Muscle layer of colon (tissue), 2 donors: Measurements from ENCODE around the gene APCDD1L.

ENCODE experiments used
- H3K27ac ChIP-seq: one replicate; pipeline ENCODE4 v1.7.0; 2013; ENCODE audit warnings: low read depth, mild to moderate bottlenecking, low read length, moderate library complexity
- H3K27me3 ChIP-seq, 2 donors: one replicate each; pipeline ENCODE4 v1.7.0; 2013; ENCODE audit warnings: low read length in 2 of 2, mild to moderate bottlenecking in 2 of 2; ENCODE audit not compliant: insufficient read depth in 2 of 2, control insufficient read depth in 1 of 2
- H3K36me3 ChIP-seq: one replicate; pipeline ENCODE4 v1.7.0; 2013; ENCODE audit warnings: mild to moderate bottlenecking, low read length; ENCODE audit not compliant: insufficient read depth
- H3K4me1 ChIP-seq: one replicate; pipeline ENCODE4 v1.7.0; 2013; ENCODE audit warnings: mild to moderate bottlenecking, low read length; ENCODE audit not compliant: insufficient read depth
- H3K4me3 ChIP-seq, 2 donors: one replicate each; pipeline ENCODE4 v1.7.0; 2013; ENCODE audit warnings: low read length in 2 of 2, low read depth in 1 of 2, mild to moderate bottlenecking in 1 of 2, moderate library complexity in 1 of 2
- H3K9ac ChIP-seq: one replicate; pipeline ENCODE4 v1.7.0; 2013; ENCODE audit warnings: low read length
- H3K9me3 ChIP-seq: one replicate; pipeline ENCODE4 v1.7.0; 2013; ENCODE audit warnings: mild to moderate bottlenecking, low read length
- donor health status: abdominal sarcoma.
- donor health status: Adenocarcinoma of cecum.

APCDD1L gene

DNA sequence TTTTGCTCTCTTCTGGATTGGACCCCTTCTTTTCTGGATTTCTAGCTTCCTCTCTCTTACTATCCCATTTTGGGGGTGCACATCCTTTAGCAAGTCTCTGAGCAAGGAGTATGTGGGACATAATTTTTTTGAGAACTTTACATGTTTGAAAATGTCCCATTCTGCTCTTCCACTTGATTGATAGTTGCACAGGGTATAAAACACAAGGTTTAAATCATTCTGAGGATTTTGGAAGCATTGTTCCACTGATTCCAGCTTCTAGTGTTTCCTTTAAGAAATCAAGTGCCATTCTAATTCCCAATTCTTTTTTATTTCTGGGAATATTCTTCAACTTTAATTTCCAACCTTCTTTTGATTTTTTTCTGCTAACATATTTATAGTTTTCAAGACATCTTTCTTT is 60.7 kb downstream of the APCDD1L start:
- no peaks in the 10 kb centered on the region for H3K9me3 ChIP-seq
- H3K27me3 ChIP-seq, result no peaks in the 10 kb centered on the region
- no peaks in the 10 kb centered on the region for H3K36me3 ChIP-seq

DNA sequence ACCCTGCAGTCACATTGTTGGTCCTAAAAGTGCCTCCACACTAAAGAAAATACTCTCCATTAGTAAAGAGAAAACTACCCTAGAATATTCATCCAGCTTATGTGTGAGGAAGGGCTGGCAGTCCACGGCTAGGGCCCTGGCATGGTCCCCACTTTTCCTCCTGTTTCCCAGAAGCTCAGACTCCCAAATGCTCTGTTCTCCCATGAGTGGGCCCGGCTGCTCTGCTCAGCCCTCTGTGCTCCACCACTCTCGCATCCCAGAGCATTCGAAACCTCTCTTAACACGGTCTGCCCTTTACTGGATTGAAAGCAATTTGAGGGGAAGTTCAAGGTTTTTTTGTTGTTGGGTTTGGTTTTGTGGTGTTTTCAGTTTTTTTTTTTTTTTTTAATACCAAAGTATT is 61.8 kb downstream of the APCDD1L start:
- Histone ChIP-seq H3K36me3 (no peaks in the 10 kb centered on the region), H3K9me3 (no peaks in the 10 kb centered on the region), H3K27me3 (no peaks in the 10 kb centered on the region), H3K9ac (no peak overlapping the region), H3K4me3 (no peak overlapping the region), H3K27ac (no peak overlapping the region), H3K4me1 (peaks cover 23% of the 10 kb centered on the region)

More for the DNA sequence above, 60.7 kb downstream of the APCDD1L start:
- H3K9ac ChIP-seq, result no peak overlapping the region
- peaks cover 17% of the 10 kb centered on the region for H3K4me1 ChIP-seq
- H3K4me3 ChIP-seq, result no peak overlapping the region
- H3K27ac ChIP-seq, result no peak overlapping the region

DNA sequence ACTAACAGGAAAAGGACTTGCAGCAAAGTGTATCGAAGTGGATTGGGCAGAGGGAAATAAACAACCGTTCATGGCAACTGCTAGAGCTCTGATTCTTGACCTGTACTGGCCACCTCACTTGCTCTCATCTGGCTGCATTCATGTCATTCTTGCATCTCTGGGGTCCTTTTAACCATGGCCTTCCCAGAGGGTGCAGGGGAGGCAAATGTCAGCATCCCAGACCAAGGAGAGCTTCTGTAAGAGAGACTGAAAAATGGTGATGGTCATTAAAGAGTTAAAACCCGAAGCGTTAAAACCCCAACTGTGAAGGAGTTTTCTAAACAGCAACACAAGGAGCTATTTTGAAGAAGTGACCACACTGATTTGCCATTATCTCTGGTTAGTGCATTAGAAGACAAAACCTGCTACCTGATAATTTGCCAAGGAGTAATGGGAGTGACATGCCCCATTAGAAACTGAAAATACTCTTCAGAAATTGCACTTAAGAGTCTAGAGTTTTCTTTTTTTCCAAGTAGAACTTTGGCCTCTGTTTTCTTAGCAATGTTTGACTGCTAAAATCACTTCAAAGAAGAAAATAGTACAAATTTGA is 62.4 kb downstream of the APCDD1L start:
- Histone ChIP-seq H3K27me3 (no peaks in the 10 kb centered on the region), H3K27ac (no peak overlapping the region), H3K9ac (no peak overlapping the region), H3K4me3 (no peak overlapping the region), H3K4me1 (peaks cover 28% of the 10 kb centered on the region), H3K36me3 (no peaks in the 10 kb centered on the region), H3K9me3 (no peaks in the 10 kb centered on the region)

DNA sequence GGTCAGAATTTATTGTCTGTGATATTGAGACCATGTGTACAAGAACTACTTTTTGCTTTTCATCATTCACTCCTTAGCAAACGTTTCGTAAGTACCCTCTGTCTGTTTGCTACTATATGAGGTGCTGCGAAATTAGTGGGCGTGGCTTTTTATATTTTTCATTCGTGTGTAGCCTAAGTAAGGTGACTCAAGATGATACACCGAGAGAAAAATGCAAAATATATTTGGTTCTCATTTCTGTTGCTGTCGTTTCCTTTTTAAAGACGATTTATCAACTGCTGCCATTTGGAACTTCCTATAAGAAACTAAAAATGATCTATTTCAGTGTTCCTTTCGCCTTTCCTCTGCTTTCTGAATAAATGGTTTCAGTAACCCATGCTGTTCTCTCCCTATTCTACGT is 64.9 kb downstream of the APCDD1L start:
- H3K27ac ChIP-seq, result peak overlapping the region; percentile 19
- peaks cover 40% of the 10 kb centered on the region for H3K4me1 ChIP-seq
- no peak overlapping the region for H3K4me3 ChIP-seq
- H3K36me3 ChIP-seq, result peaks cover 8% of the 10 kb centered on the region
- H3K27me3 ChIP-seq, result no peaks in the 10 kb centered on the region
- no peak overlapping the region for H3K9ac ChIP-seq
- no peaks in the 10 kb centered on the region for H3K9me3 ChIP-seq

DNA sequence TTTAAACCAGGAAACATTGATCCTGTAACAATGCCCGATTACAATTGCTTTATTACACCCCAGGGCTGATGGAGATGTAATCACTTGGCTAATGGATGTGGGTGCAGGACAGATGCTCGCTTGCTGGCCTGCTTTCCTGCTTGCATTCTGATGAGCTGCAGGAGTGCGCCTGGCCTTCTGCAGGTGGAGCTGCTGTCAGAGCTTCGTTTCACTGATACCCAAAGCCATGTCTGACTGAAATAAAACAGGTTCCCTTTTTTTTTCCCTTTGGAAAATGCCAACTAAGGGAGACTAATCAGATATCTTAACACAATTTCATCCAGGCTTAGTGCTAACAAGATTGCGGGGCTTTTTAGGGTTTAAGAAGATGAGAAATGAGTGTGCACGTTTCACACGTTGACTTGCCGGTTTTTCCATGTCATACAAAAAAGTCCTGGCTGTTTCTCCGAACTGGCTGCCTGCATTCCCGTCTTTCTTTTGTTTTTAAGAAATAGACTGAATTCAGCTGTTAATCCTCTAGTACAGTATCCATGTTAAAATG is 65.4 kb downstream of the APCDD1L start:
- peak overlapping the region; percentile 12 for H3K27ac ChIP-seq
- H3K9ac ChIP-seq, result no peak overlapping the region
- H3K27me3 ChIP-seq, result no peaks in the 10 kb centered on the region
- no peak overlapping the region for H3K4me3 ChIP-seq
- H3K36me3 ChIP-seq, result peaks cover 12% of the 10 kb centered on the region
- peaks cover 40% of the 10 kb centered on the region for H3K4me1 ChIP-seq
- H3K9me3 ChIP-seq, result no peaks in the 10 kb centered on the region

DNA sequence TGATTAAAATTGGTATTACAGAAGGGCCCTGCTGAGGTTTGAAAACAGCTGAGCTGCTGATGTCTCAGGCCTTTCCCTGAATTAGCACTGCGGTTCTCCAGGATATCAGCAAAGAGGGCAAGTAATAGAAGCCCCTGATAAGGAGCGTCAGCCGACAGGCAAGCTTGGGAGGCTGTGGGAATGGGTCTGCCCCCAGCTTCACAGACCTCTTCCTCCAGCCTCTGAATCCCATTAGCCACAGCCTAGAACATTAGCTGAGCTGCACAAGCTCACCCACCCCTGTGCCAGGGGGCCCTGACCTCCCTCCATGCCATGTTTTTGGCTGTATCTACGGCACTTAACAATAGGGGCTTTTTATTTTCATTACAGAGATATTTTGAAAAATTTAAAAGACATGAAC is 66.2 kb downstream of the APCDD1L start:
- Histone ChIP-seq H3K36me3 (peaks cover 19% of the 10 kb centered on the region), H3K27me3 (no peaks in the 10 kb centered on the region), H3K4me1 (peaks cover 40% of the 10 kb centered on the region), H3K27ac (peak overlapping the region; percentile 54), H3K9me3 (no peaks in the 10 kb centered on the region), H3K9ac (no peak overlapping the region), H3K4me3 (no peak overlapping the region)

DNA sequence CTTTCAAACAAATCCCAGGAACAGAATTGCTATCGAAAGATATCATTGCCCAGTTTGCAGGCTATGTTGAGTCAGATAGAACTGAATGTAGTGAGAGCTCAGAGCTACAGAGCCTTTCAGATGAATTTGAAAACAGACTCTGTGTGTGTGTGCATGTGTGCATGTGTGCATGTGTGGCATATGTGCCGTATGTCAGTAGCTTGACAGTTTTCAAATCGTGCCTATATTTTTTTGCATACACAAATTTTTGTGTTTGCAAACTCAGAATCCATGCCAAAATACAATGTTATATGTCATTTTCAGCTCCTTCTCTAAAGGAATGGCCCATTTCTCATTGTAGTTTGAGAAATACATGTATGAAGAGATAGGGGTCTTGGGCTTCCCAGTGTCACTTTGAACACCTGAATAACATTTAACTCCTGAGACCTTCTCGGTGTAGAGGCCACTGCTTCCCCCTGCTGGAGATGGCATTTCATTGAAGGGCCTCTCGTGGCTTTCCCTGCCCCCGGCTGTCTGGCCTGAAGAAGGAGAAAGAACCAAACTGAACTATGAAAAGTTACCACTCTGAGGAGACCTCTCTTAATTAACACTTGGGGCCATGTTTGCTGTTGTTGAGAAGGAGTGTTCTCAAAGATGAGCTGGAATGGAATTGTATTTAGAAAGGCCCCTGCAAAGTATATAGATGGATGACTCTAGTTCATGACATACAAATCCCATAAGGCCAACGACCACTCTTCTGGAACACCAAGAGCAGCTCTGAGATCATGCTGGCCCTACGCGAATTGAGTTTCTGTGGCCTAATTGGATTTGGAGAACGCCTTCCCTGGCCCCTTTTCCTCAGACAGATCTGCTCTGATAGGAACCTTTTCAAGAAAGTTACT is 67.4 kb downstream of the APCDD1L start:
- H3K4me1 ChIP-seq, result peaks cover 40% of the 10 kb centered on the region
- no peak overlapping the region for H3K27ac ChIP-seq
- H3K4me3 ChIP-seq, result no peak overlapping the region
- H3K9ac ChIP-seq, result no peak overlapping the region
- H3K27me3 ChIP-seq, result no peaks in the 10 kb centered on the region
- H3K9me3 ChIP-seq, result no peaks in the 10 kb centered on the region
- peaks cover 23% of the 10 kb centered on the region for H3K36me3 ChIP-seq

DNA sequence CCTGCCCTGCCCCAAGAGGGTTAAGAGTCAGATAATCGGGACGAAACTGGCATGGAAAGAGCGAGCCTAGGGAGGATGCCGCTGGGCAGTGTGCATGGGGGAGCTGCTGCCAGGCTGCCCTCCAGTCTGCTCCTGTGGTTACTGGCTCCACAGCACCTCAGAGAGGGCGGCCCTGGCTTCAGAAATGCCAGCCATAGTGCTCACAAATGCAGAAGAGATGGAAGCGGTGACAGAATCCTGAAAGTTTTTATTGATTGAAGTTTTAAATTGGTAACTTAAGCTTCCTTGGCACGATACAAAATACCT is 68.3 kb downstream of the APCDD1L start:
- Histone ChIP-seq H3K36me3 (peaks cover 26% of the 10 kb centered on the region), H3K4me1 (peaks cover 40% of the 10 kb centered on the region), H3K9me3 (no peaks in the 10 kb centered on the region), H3K27ac (no peak overlapping the region), H3K27me3 (no peaks in the 10 kb centered on the region), H3K4me3 (no peak overlapping the region), H3K9ac (no peak overlapping the region)

DNA sequence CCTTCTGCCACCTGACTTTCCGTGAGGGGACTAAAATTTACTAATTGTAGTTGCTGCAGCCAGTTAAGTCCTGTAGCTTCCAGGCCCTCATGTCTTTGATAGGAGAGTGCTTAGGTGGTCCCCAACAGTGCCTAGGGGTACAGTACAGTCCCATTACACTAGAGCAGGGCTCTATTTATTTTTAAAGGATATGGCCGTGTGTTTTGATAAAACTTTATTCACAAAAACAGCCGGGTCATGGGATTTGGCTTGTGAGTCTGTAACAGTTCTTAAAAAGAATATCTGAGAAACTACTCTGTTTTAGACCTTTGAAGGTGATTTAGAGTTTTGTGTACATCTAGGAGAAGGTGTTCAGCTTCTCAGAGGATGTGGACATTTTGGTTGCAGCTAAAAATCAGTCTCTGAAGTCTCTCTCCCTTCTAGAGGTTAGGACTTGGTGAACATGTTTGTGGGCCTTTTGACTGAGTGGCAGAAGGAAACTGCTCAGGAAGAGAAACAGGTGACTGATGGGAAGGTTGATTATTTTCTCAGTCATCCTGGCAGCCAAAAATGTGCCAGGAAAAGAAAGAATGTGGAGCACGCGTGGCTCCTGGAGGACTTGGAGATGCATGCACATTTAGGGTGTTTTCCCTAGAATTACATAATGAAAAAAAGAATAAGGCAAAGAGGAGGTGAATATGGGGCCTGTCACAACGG is 68.8 kb downstream of the APCDD1L start:
- Histone ChIP-seq H3K9ac (no peak overlapping the region), H3K4me1 (peaks cover 40% of the 10 kb centered on the region), H3K36me3 (peaks cover 29% of the 10 kb centered on the region), H3K27me3 (no peaks in the 10 kb centered on the region), H3K4me3 (no peak overlapping the region), H3K27ac (no peak overlapping the region), H3K9me3 (no peaks in the 10 kb centered on the region)

DNA sequence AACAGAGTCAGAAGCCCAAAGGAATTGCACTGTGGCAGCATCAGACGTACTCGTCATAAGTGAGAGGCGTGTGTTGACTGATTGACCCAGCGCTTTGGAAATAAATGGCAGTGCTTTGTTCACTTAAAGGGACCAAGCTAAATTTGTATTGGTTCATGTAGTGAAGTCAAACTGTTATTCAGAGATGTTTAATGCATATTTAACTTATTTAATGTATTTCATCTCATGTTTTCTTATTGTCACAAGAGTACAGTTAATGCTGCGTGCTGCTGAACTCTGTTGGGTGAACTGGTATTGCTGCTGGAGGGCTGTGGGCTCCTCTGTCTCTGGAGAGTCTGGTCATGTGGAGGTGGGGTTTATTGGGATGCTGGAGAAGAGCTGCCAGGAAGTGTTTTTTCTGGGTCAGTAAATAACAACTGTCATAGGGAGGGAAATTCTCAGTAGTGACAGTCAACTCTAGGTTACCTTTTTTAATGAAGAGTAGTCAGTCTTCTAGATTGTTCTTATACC is 70.4 kb downstream of the APCDD1L start:
- Histone ChIP-seq H3K36me3 (peaks cover 29% of the 10 kb centered on the region), H3K9me3 (no peaks in the 10 kb centered on the region), H3K9ac (no peak overlapping the region), H3K4me3 (no peak overlapping the region), H3K27me3 (no peaks in the 10 kb centered on the region), H3K27ac (no peak overlapping the region), H3K4me1 (peaks cover 33% of the 10 kb centered on the region)

DNA sequence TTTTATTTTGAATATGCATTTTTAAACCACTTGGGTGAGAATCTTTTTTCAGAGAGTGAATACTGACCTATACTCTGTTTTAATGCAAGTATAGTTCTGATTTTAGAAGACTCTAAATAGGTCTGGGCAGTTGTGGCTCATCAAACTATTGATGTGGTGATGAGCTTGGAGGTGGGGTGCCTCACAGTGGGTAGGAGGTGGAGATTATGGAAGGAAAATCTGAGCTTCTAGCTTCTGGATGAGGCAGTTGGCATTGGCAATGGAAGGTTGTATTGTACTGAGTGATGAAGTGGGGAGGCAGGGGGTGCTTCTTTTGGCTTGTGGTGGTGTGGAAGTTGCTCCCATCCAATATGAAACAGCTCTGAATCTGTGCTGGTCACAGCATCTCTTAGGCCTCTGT is 73.5 kb downstream of the APCDD1L start:
- Histone ChIP-seq H3K4me3 (no peak overlapping the region), H3K36me3 (peaks cover 32% of the 10 kb centered on the region), H3K27me3 (no peaks in the 10 kb centered on the region), H3K27ac (no peak overlapping the region), H3K9me3 (no peaks in the 10 kb centered on the region), H3K4me1 (peaks cover 14% of the 10 kb centered on the region), H3K9ac (no peak overlapping the region)
